Mesodermal cell (in vitro differentiated cells): ENCODE data around the gene ACP4.

Experiments
- H3K27ac ChIP-seq: 2 replicates; pipeline ENCODE4 v1.7.0; 2013; ENCODE audit warnings: mild to moderate bottlenecking, low read depth, low read length, moderate library complexity; ENCODE audit not compliant: severe bottlenecking
- H3K36me3 ChIP-seq: 2 replicates; pipeline ENCODE4 v1.7.1; 2013; ENCODE audit warnings: mild to moderate bottlenecking, low read length, moderate library complexity; ENCODE audit not compliant: control insufficient read depth, insufficient read depth
- H3K4me1 ChIP-seq: one replicate; pipeline ENCODE4 v1.7.1; 2013; ENCODE audit warnings: mild to moderate bottlenecking, low read length; ENCODE audit not compliant: insufficient read depth, control insufficient read depth, poor library complexity, severe bottlenecking
- H3K4me3 ChIP-seq: 2 replicates; pipeline ENCODE4 v1.7.0; 2013; ENCODE audit warnings: low read length, control low read depth, mild to moderate bottlenecking; ENCODE audit not compliant: insufficient read depth, poor library complexity, severe bottlenecking; ENCODE audit errors: extremely low read depth
- H3K9me3 ChIP-seq: 2 replicates; pipeline ENCODE4 v1.7.1; 2013; ENCODE audit warnings: mild to moderate bottlenecking, low read length, moderate library complexity; ENCODE audit not compliant: control insufficient read depth
- WGBS, 2 experiments: methylation state at CpG; one replicate each; pipeline ENCODE4 v1.1.5; 2013; ENCODE audit warnings: missing lambda C conversion rate in 2 of 2; ENCODE audit not compliant: insufficient coverage in 2 of 2; 5-methylcytosine and 5-hydroxymethylcytosine counted together

The ACP4 gene

DNA sequence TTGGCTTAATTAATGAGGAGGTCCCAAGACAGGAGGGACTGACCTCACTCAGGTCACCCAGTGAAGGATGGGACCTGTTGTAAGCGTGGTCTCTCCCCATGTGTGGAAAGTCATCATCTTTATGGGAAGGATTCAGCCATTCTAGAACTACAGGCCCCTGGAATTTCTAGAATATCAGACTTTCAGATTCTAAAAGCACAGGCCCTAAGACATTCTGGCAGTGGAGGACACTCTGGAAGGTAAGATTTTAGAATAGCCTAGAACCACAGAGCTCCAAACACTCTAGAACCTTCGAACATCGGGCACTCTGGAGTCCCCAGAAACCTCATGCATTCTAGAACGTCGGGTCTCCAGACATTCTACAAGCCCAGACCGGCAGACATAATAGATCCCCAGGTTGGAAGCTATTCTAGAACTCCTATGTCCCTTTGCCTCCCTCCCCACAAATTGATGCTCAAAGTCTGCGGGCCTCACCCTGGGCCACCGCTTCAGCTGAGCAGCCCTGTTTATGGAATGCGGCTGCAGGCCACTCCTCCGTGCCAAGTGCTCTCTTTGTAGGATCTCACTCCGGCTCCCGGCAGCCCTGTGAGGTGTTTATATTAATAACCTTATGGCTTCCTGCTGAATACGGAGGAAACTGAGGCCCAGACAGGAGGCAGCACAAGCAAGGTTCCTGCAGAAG lies 45.0 kb downstream of the ACP4 start:
- H3K36me3 ChIP-seq: no peaks in the 10 kb centered on the region
- no peaks in the 10 kb centered on the region for H3K9me3 ChIP-seq
- no peak overlapping the region for H3K27ac ChIP-seq
- 55 to 63% methylated on average over 7 to 8 of the region's 13 CpGs for WGBS, 2 experiments
- peak overlapping the region; percentile 46 for H3K4me3 ChIP-seq
- H3K4me1 ChIP-seq: no peaks in the 10 kb centered on the region

- peak overlapping the region; percentile 46 for H3K4me3 ChIP-seq
- H3K36me3 ChIP-seq: no peaks in the 10 kb centered on the region
- WGBS, 2 experiments: 7 to 10% methylated on average over 34 to 65 of the region's 67 CpGs
- no peak overlapping the region for H3K27ac ChIP-seq
- no peaks in the 10 kb centered on the region for H3K4me1 ChIP-seq
- H3K9me3 ChIP-seq: no peaks in the 10 kb centered on the region
Measured at GRCh38 chr19:50835785-50836542, 45.7 kb downstream of the ACP4 start.

- Histone ChIP-seq H3K4me1 (no peaks in the 10 kb centered on the region), H3K27ac (no peak overlapping the region), H3K36me3 (no peaks in the 10 kb centered on the region), H3K9me3 (no peaks in the 10 kb centered on the region), H3K4me3 (no peak overlapping the region)
- 61 to 72% methylated on average over 6 to 16 of the region's 19 CpGs for WGBS, 2 experiments
Measured at GRCh38 chr19:50836543-50837195, 46.5 kb downstream of the ACP4 start.

DNA sequence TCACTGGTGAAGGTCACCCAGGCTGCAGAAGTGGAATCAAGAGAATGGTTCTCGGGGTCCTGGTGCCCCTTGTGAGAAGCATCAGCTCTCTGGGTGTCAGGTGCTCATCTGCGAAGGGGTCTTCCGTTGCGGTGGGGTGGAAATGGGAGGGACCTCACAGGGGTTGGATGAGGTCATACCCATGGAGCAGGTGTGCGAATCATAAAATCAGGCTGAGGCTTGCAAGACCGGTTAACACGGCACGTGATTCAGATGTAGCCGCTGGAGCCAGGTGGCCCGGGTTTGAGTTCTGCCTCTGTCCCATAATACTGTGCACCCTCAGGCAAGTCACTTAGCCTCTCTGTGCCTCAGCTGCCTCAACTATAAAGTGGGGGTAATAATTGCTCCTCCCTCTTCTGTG lies 47.1 kb downstream of the ACP4 start:
- Histone ChIP-seq H3K4me1 (no peaks in the 10 kb centered on the region), H3K36me3 (no peaks in the 10 kb centered on the region), H3K9me3 (no peaks in the 10 kb centered on the region), H3K27ac (no peak overlapping the region), H3K4me3 (no peak overlapping the region)
- 87 to 97% methylated on average over 10 of the region's 10 CpGs for WGBS, 2 experiments

DNA sequence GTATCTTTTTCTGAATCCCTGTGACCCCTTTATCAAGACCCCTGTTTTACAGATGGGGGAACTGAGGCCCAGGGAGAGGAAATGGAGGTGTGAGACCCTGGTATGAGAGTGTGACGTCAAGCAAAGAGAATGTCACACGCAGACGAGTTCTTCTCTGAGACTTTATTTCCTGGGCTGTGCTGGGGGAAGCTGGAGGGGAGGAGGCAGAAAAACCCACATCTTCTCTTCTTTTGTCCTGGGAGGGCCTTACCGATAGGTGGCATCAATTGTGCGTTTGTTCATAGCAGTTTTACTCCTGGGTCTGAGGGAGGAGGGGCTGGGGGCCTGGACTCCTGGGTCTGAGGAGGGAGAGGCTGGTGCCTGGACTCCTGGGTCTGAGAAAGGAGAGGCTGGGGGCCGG lies 48.0 kb downstream of the ACP4 start:
- Histone ChIP-seq H3K4me3 (no peak overlapping the region), H3K27ac (no peak overlapping the region), H3K4me1 (no peaks in the 10 kb centered on the region), H3K9me3 (no peaks in the 10 kb centered on the region), H3K36me3 (no peaks in the 10 kb centered on the region)
- WGBS, 2 experiments: 21 to 25% methylated on average over 4 to 5 of the region's 6 CpGs

GRCh38 chr19:50839712-50840655 lies 49.8 kb downstream of the ACP4 start:
- no peaks in the 10 kb centered on the region for H3K4me1 ChIP-seq
- no peaks in the 10 kb centered on the region for H3K36me3 ChIP-seq
- no peak overlapping the region for H3K27ac ChIP-seq
- H3K9me3 ChIP-seq: no peaks in the 10 kb centered on the region
- WGBS, 2 experiments: 52 to 72% methylated on average over 6 to 7 of the region's 10 CpGs
- H3K4me3 ChIP-seq: no peak overlapping the region

GRCh38 chr19:50842130-50842529 lies 51.9 kb downstream of the ACP4 start:
- Histone ChIP-seq H3K27ac (no peak overlapping the region), H3K9me3 (no peaks in the 10 kb centered on the region), H3K4me3 (no peak overlapping the region), H3K36me3 (no peaks in the 10 kb centered on the region), H3K4me1 (no peaks in the 10 kb centered on the region)
- 89 to 92% methylated on average over 3 to 4 of the region's 6 CpGs for WGBS, 2 experiments

DNA sequence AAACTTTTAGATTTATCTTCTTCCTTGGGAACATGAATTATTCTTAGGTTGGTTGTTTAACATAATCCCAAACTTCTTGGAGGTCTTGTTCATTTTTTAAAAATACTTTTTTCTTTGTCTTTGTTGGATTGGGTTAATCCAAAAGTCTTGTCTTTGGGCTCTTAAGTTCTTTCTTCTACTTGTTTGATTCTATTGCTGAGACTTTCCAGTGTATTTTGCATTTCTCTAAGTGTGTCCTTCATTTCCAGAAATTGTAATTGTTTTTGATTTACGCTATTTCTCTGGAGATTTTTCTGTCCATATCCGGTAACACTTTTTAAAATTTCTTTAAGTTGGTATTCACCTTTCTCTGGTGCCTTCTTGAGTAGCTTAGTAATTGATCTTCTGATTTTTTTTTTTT lies 53.0 kb downstream of the ACP4 start:
- H3K36me3 ChIP-seq: no peaks in the 10 kb centered on the region
- 100% methylated on average over 2 of the region's 2 CpGs; no CpG with 5 or more reads in 1 of the 2 experiments for WGBS, 2 experiments
- no peaks in the 10 kb centered on the region for H3K4me1 ChIP-seq
- H3K4me3 ChIP-seq: no peak overlapping the region
- H3K9me3 ChIP-seq: no peaks in the 10 kb centered on the region
- H3K27ac ChIP-seq: no peak overlapping the region

GRCh38 chr19:50843701-50844221 lies 53.5 kb downstream of the ACP4 start:
- Histone ChIP-seq H3K4me1 (no peaks in the 10 kb centered on the region), H3K4me3 (no peak overlapping the region), H3K36me3 (no peaks in the 10 kb centered on the region), H3K9me3 (no peaks in the 10 kb centered on the region), H3K27ac (no peak overlapping the region)
- WGBS, 2 experiments: 64 to 70% methylated on average over 5 to 7 of the region's 7 CpGs

DNA sequence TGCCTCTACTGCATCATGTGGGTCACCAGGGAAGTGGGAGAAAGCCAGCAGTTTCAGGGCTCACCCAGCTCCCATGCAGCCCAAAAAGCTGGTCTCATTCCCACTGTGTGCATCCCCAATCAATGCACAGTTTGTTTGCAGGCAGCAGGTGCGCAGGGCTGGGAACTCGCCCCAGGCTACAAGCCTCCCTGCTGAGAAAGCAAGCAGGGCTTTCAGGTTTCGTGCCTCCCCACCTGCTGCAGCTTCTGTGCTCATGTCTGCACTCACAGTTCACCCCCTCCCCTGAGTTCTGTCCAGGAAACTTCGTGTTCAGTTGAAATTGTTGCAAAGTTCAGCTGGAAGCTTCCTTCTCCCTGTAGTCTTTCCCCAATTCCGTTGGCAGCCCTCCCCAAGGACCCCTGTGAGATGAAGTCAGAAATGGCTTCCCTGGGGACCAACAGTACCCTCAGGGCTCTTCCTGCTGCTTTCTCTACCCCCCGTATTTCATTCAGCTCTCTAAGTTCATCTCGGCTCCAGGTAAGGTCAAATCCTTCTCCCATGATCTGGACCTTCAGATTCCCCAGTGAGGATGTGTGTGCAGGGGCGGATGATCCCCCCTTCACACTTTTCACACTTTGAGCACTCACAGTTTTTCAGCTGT lies 54.2 kb downstream of the ACP4 start:
- WGBS, 2 experiments: 28 to 37% methylated on average over 5 to 7 of the region's 8 CpGs
- no peaks in the 10 kb centered on the region for H3K9me3 ChIP-seq
- H3K4me3 ChIP-seq: no peak overlapping the region
- no peak overlapping the region for H3K27ac ChIP-seq
- H3K4me1 ChIP-seq: no peaks in the 10 kb centered on the region
- no peaks in the 10 kb centered on the region for H3K36me3 ChIP-seq
